Measurements from ENCODE around the gene CAPZA2. TPM values are rescaled to one million over a fixed set of nuclear protein-coding genes. Genes with fewer than 3 reads are reported as not detected.
A peak's percentile ranks its signal among the peaks of the same experiment; 100 is the strongest.

The CAPZA2 gene
- polyA plus RNA-seq, 3 donors, result 67.0 to 807 (median 672) TPM

GRCh38 chr7:116949941-116950801 lies 87.8 kb downstream of the CAPZA2 start:
- DNase-seq, result peak in 1 of 3 donors; percentile 19
- no peaks in the 10 kb centered on the region for H3K36me3 ChIP-seq (replicated peaks in 1 of 2; ENCODE audit: control insufficient read depth in 1 of 2, insufficient read depth in 2 of 2, low read length in 2 of 2)
- no peak overlapping the region for H3K27ac ChIP-seq (ENCODE audit: low read depth in 1 of 2, low read length in 2 of 2)
- peak overlapping the region in 1 of 7 donors; percentile 66 for H3K27ac Mint-ChIP-seq
- H3K4me1 ChIP-seq (ENCODE audit: control insufficient read depth in 1 of 2, insufficient read depth in 2 of 2, low read length in 2 of 2), result peaks cover 14 to 22% of the 10 kb centered on the region in 2 donors
- intact Hi-C loops (cut with micrococcal nuclease), result no loop called here
- H3K27me3 ChIP-seq (ENCODE audit: control insufficient read depth in 2 of 2, insufficient read depth in 2 of 2, low read length in 2 of 2), result no peaks in the 10 kb centered on the region
- peaks cover 2 to 4% (median 4%) of the 10 kb centered on the region in 3 donors for H3K27me3 Mint-ChIP-seq (ENCODE audit: low read depth in 3 of 3)
- H3K4me3 ChIP-seq (replicated peaks in 1 of 3; ENCODE audit: low read depth in 2 of 3, low read length in 3 of 3), result no peak overlapping the region
- no peaks in the 10 kb centered on the region for H3K36me3 Mint-ChIP-seq
- peaks cover 0 to 6% (median 2%) of the 10 kb centered on the region in 7 donors for H3K9me3 Mint-ChIP-seq
- WGBS (ENCODE audit: insufficient coverage), result 59% methylated on average over 5 of the region's 9 CpGs
- H3K9me3 ChIP-seq (replicated peaks in 1 of 2; ENCODE audit: control insufficient read depth in 1 of 2, insufficient read depth in 1 of 2, low read length in 2 of 2), result no peaks in the 10 kb centered on the region
- H2AFZ ChIP-seq (ENCODE audit: insufficient read depth, low read depth, low read length, poor library complexity, severe bottlenecking), result no peak overlapping the region
- H3K4me3 Mint-ChIP-seq, result no peak overlapping the region
- no peak overlapping the region for H3K9ac ChIP-seq (ENCODE audit: insufficient read depth, low read length, poor library complexity, severe bottlenecking)
- peaks cover 12% of the 10 kb centered on the region for H3K79me2 ChIP-seq (ENCODE audit: insufficient read depth, low read length)
- no peaks in the 10 kb centered on the region for H4K20me1 ChIP-seq (ENCODE audit: insufficient read depth, low read length)
- TF ChIP-seq CTCF (IDR thresholded peaks at IDR 0.05), result no peak
- H3K4me1 Mint-ChIP-seq, result peaks cover 19% of the 10 kb centered on the region
- H3K4me2 ChIP-seq (replicated peaks; ENCODE audit: extremely low read depth, low read length, poor library complexity, severe bottlenecking), result no peak overlapping the region

GRCh38 chr7:116950889-116951351 lies 88.5 kb downstream of the CAPZA2 start:
- intact Hi-C loops (cut with micrococcal nuclease), result no loop called here
- Histone ChIP-seq H3K27ac (ENCODE audit: low read depth in 1 of 2, low read length in 2 of 2) (no peak overlapping the region), H3K9me3 (replicated peaks in 1 of 2; ENCODE audit: control insufficient read depth in 1 of 2, insufficient read depth in 1 of 2, low read length in 2 of 2) (no peaks in the 10 kb centered on the region), H3K27me3 (ENCODE audit: control insufficient read depth in 2 of 2, insufficient read depth in 2 of 2, low read length in 2 of 2) (no peaks in the 10 kb centered on the region), H3K4me1 (ENCODE audit: control insufficient read depth in 1 of 2, insufficient read depth in 2 of 2, low read length in 2 of 2) (peaks cover 14 to 24% of the 10 kb centered on the region in 2 donors), H2AFZ (ENCODE audit: insufficient read depth, low read depth, low read length, poor library complexity, severe bottlenecking) (no peak overlapping the region), H3K79me2 (ENCODE audit: insufficient read depth, low read length) (peaks cover 14% of the 10 kb centered on the region), H3K4me3 (replicated peaks in 1 of 3; ENCODE audit: low read depth in 2 of 3, low read length in 3 of 3) (no peak overlapping the region), H4K20me1 (ENCODE audit: insufficient read depth, low read length) (no peaks in the 10 kb centered on the region), H3K36me3 (replicated peaks in 1 of 2; ENCODE audit: control insufficient read depth in 1 of 2, insufficient read depth in 2 of 2, low read length in 2 of 2) (no peaks in the 10 kb centered on the region), H3K4me2 (replicated peaks; ENCODE audit: extremely low read depth, low read length, poor library complexity, severe bottlenecking) (no peak overlapping the region), H3K9ac (ENCODE audit: insufficient read depth, low read length, poor library complexity, severe bottlenecking) (no peak overlapping the region)
- H3K9me3 Mint-ChIP-seq, result peaks cover 0 to 6% (median 2%) of the 10 kb centered on the region in 7 donors
- WGBS (ENCODE audit: insufficient coverage), result 100% methylated on average over 1 of the region's 5 CpGs
- TF ChIP-seq CTCF (IDR thresholded peaks at IDR 0.05), result no peak
- no peak overlapping the region for H3K4me3 Mint-ChIP-seq
- H3K4me1 Mint-ChIP-seq, result peaks cover 27% of the 10 kb centered on the region
- no peak for DNase-seq
- H3K27me3 Mint-ChIP-seq (ENCODE audit: low read depth in 3 of 3), result peaks cover 2 to 4% (median 4%) of the 10 kb centered on the region in 3 donors
- no peaks in the 10 kb centered on the region for H3K36me3 Mint-ChIP-seq
- H3K27ac Mint-ChIP-seq, result no peak overlapping the region
